Left lobe of liver (tissue), 1 donor: ENCODE measurements around the gene SAMD9L. TPM values are rescaled to one million over a fixed set of nuclear protein-coding genes. Genes with fewer than 3 reads are reported as not detected.

Experiments
- total RNA-seq: library from RNA; stranded (reverse); gene quantifications from one replicate; pipeline ENCODE4 v1.2.1, GENCODE V29; 2021
- donor health status: DM: no; HTN: yes; CAD: no.

SAMD9L gene
- total RNA-seq, 1 donor from 2014 or later: 1.1 TPM

Other genes with a start within 250 kb of the SAMD9L start
- 1.5 TPM for gene SAMD9, start 30.4 kb downstream of the SAMD9L start, total RNA-seq
- not detected for gene HEPACAM2, start 78.1 kb upstream of the SAMD9L start, total RNA-seq
- gene VPS50, start 84.0 kb upstream of the SAMD9L start, total RNA-seq: 11.6 TPM